ENCODE measurements around the gene HMGCL. TPM values are rescaled to one million over a fixed set of nuclear protein-coding genes. Genes with fewer than 3 reads are reported as not detected.
A peak's percentile ranks its signal among the peaks of the same experiment; 100 is the strongest.

Gene HMGCL
- total and polyA plus RNA-seq, 2 of the 13 experiments (the other 11 are each of a cell fraction or from before 2014, with no cell fraction given): 21.3 to 41.4 TPM

DNA sequence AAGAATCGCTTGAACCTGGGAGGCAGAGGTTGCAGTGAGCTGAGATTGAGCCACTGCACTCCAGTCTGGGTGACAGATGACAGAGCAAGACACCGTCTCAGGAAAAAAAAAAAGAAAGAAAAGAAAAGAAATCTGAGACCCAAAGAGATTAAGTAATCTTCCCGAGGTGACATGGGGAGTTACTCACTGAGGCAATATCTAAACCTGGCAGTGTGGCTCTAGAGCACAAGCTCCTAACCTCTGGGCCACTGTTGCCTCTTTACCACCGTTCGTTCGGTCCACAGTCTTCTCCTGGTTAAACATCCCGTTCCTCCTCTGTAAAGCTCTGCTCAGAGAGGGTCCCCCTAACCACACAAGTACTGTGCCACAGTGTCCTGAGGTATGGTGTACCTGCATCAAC lies 1.5 kb downstream of the HMGCL start:
- no peak for ATAC-seq
- TF ChIP-seq RFXANK (CRISPR knock-in tag; IDR thresholded peaks at IDR 0.05) (no peak), SAP130 (CRISPR knock-in tag; IDR thresholded peaks at IDR 0.05; ENCODE audit: low read depth) (no peak), ZC3H4 (CRISPR knock-in tag; IDR thresholded peaks at IDR 0.05; ENCODE audit: borderline replicate concordance) (peak; percentile 47; the same call in 1 of the 2 replicates), MTF1 (CRISPR knock-in tag; IDR thresholded peaks at IDR 0.05) (no peak), ZNF235 (CRISPR knock-in tag; IDR thresholded peaks at IDR 0.05; ENCODE audit: borderline replicate concordance) (no peak), NR2F2 (IDR thresholded peaks at IDR 0.05; ENCODE audit: borderline replicate concordance, low read depth) (no peak), POLR2A (IDR thresholded peaks at IDR 0.05; ENCODE audit: insufficient read depth in 1 of 2, low read depth in 2 of 2, low read length in 2 of 2) (peak in 1 of 2 experiments; percentile 31; a peak in 1 of 4 replicates), ZNF615 (CRISPR knock-in tag; IDR thresholded peaks at IDR 0.05; ENCODE audit: borderline replicate concordance) (no peak), DMTF1 (CRISPR knock-in tag; IDR thresholded peaks at IDR 0.05) (no peak), ZNF660 (CRISPR knock-in tag; IDR thresholded peaks at IDR 0.05; ENCODE audit: borderline replicate concordance, low read depth) (no peak), NCOA2 (CRISPR knock-in tag; IDR thresholded peaks at IDR 0.05) (no peak), ZNF883 (CRISPR knock-in tag; IDR thresholded peaks at IDR 0.05; ENCODE audit: not compliant biosample characterization) (no peak), ZNF678 (CRISPR knock-in tag; IDR thresholded peaks at IDR 0.05) (no peak), ZMYM2 (CRISPR knock-in tag; IDR thresholded peaks at IDR 0.05) (no peak)
- TF ChIP-seq, protein P1, sequence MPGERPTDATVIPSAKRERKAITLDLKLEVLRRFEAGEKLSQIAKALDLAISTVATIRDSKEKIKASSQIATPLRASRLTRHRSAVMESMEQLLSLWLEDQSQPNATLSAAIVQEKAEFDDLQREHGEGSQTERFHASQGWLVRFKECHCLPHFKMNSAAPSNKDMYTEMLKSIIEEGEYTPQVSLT (CRISPR knock-in tag; IDR thresholded peaks at IDR 0.05; ENCODE audit: borderline replicate concordance, low read depth): no peak
- TF ChIP-seq, protein P2, sequence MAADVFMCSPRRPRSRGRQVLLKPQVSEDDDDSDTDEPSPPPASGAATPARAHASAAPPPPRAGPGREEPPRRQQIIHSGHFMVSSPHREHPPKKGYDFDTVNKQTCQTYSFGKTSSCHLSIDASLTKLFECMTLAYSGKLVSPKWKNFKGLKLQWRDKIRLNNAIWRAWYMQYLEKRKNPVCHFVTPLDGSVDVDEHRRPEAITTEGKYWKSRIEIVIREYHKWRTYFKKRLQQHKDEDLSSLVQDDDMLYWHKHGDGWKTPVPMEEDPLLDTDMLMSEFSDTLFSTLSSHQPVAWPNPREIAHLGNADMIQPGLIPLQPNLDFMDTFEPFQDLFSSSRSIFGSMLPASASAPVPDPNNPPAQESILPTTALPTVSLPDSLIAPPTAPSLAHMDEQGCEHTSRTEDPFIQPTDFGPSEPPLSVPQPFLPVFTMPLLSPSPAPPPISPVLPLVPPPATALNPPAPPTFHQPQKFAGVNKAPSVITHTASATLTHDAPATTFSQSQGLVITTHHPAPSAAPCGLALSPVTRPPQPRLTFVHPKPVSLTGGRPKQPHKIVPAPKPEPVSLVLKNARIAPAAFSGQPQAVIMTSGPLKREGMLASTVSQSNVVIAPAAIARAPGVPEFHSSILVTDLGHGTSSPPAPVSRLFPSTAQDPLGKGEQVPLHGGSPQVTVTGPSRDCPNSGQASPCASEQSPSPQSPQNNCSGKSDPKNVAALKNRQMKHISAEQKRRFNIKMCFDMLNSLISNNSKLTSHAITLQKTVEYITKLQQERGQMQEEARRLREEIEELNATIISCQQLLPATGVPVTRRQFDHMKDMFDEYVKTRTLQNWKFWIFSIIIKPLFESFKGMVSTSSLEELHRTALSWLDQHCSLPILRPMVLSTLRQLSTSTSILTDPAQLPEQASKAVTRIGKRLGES (CRISPR knock-in tag; IDR thresholded peaks at IDR 0.05; ENCODE audit: borderline replicate concordance): no peak
- Histone ChIP-seq H2AFZ (ENCODE audit: low read length) (no peak overlapping the region), H4K20me1 (ENCODE audit: insufficient read depth, low read length) (no peaks in the 10 kb centered on the region), H3K9ac (ENCODE audit: insufficient read depth, low read depth, low read length) (peak overlapping the region; percentile 100; the same call in 1 of the 2 replicates), H3K4me1 (ENCODE audit: insufficient read depth, low read length) (peaks cover 22% of the 10 kb centered on the region), H3K27ac (ENCODE audit: extremely low read length, insufficient read depth, low read length) (peak overlapping the region; percentile 99), H3K79me2 (ENCODE audit: insufficient read depth, low read length) (peaks cover 14% of the 10 kb centered on the region), H3K27me3 (ENCODE audit: control insufficient read depth in 1 of 2, insufficient read depth in 2 of 2, low read length in 2 of 2) (no peaks in the 10 kb centered on the region; a peak in 1 of 5 replicates), H3K4me2 (ENCODE audit: low read depth, low read length) (peak overlapping the region; percentile 89), H3K9me3 (ENCODE audit: low read length) (no peaks in the 10 kb centered on the region), H3K4me3 (replicated peaks in 1 of 3; ENCODE audit: insufficient read depth in 1 of 3, low read depth in 2 of 3, low read length in 3 of 3) (peak overlapping the region; percentile 90 to 100 (median 99); a peak in 5 of 6 replicates), H3K36me3 (replicated peaks in 1 of 2; ENCODE audit: control insufficient read depth in 1 of 2, insufficient read depth in 2 of 2, low read length in 2 of 2) (no peaks in the 10 kb centered on the region)
- no peak for DNase-seq (ENCODE audit: low spot score)
- intact Hi-C loops (cut with micrococcal nuclease; ENCODE audit: unreplicated experiment) (no loop called here), in situ Hi-C loops (cut with HindIII; ENCODE audit: extremely low pct_ligation_motif_present, low pct_unique_long_range_greater_than_20kb) (no loop called here)
- POLR2A ChIA-PET: interaction anchor here (1.0 to 5.2 kb wide), 8 partner anchors 9 to 366 kb away, joined by 3 to 71 read pairs (median 4); partner anchors contain the start of genes ELOA, GALE and PITHD1
- no peak for FAIRE-seq
- CTCF ChIA-PET (ENCODE audit: low intra/inter-chr PET ratio, low total read pairs): no interaction called here
- BruUV-seq (replicated peaks): no TSS peak
- WGBS (ENCODE audit: low lambda C conversion rate): 77% methylated on average over 7 of the region's 7 CpGs
